K562 (cell line): ENCODE results near the gene ZFPM1. TPM values are rescaled to one million over a fixed set of nuclear protein-coding genes. Genes with fewer than 3 reads are reported as not detected.

Experiments
- ATAC-seq: fragments of 200-7000 bp; cut with Tn5 transposase; 3 replicates; pipeline ENCODE4 v1.9.1; 2020; ENCODE audit warnings: moderate library complexity
- BruUV-seq: library from RNA; stranded (reverse); fragments of 400-500 nt; replicated peaks from 2 replicates; lab custom pipeline; 2021; lab: Mats Ljungman, UMichigan
- CTCF ChIA-PET: fragments of 300-600 bp; formaldehyde crosslinking; extraction: SDS; loops from one replicate; lab custom pipeline; 2021; ENCODE audit warnings: low intra/inter-chr PET ratio; lab: Yijun Ruan, JAX
- POLR2A ChIA-PET: fragments of 300-600, 350-650 bp; sonication (Branson Sonifier 250); formaldehyde crosslinking; extraction: SDS; loops from one replicate; lab custom pipeline; 2021; ENCODE audit warnings: antibody characterized with exemption, inconsistent platforms; lab: Yijun Ruan, JAX
- DNase-seq, 4 experiments: peaks; one replicate each; pipeline versions ENCODE4 v3.0.0 to v3.0.0-alpha.2; 2011 to 2018; ENCODE audit warnings: low spot score in 3 of 4, mixed read lengths in 3 of 4; ENCODE audit errors: extremely low read depth in 1 of 4
- FAIRE-seq: peaks from 2 replicates; lab custom pipeline; 2011; peaks lifted over from hg19 to GRCh38; lab: Jason Lieb, UNC
- H2AFZ ChIP-seq: 2 replicates; pipeline ENCODE4 v1.6.0; 2011; ENCODE audit warnings: low read depth, low read length, control low read depth, inconsistent platforms
- H3K27ac ChIP-seq: fragments of 200-600 bp; 3 replicates; pipeline ENCODE4 v1.8.0; 2011; ENCODE audit warnings: low read depth, mild to moderate bottlenecking, control low read depth, inconsistent platforms, low read length, moderate library complexity, mixed read lengths; ENCODE audit errors: extremely low read depth
- H3K27me3 ChIP-seq, 2 experiments: fragments of 300-600 bp in 1 of 2; 2 replicates in 1 of 2; 3 replicates in 1 of 2; pipeline versions ENCODE4 v1.6.0 to v1.8.0; 2011; ENCODE audit warnings: inconsistent platforms in 2 of 2, low read length in 2 of 2, mild to moderate bottlenecking in 1 of 2, mixed read lengths in 1 of 2, moderate library complexity in 1 of 2; ENCODE audit not compliant: control insufficient read depth in 2 of 2, insufficient read depth in 2 of 2
- H3K36me3 ChIP-seq: fragments of 300-600 bp; 3 replicates; pipeline ENCODE4 v1.8.0; 2011; ENCODE audit warnings: mild to moderate bottlenecking, low read length, inconsistent platforms; ENCODE audit not compliant: control insufficient read depth, insufficient read depth
- H3K4me1 ChIP-seq, 2 experiments: fragments of 200-600 bp in 1 of 2; replicated peaks in 1 of 2; 2 replicates in 1 of 2; 3 replicates in 1 of 2; pipeline versions ENCODE4 v1.5.1 to v1.8.0; 2011; ENCODE audit warnings: inconsistent platforms in 2 of 2, low read length in 2 of 2, mild to moderate bottlenecking in 1 of 2, mixed read lengths in 1 of 2, moderate library complexity in 1 of 2; ENCODE audit not compliant: control insufficient read depth in 2 of 2, insufficient read depth in 2 of 2
- H3K4me2 ChIP-seq: 2 replicates; pipeline ENCODE4 v1.6.1; 2011; ENCODE audit warnings: low read length, control low read depth, inconsistent platforms, mixed read lengths; ENCODE audit not compliant: insufficient read depth
- H3K4me3 ChIP-seq: fragments of 200-600 bp; sonication (generic), shearing (Covaris generic); 2 replicates; pipeline ENCODE4 v1.5.1; 2016; ENCODE audit warnings: control low read depth, inconsistent platforms
- H3K79me2 ChIP-seq: fragments of 200-600 bp; 3 replicates; pipeline ENCODE4 v1.8.0; 2011; ENCODE audit warnings: low read length, inconsistent platforms; ENCODE audit not compliant: control insufficient read depth, insufficient read depth
- H3K9ac ChIP-seq, 2 experiments: 2 replicates each; pipeline versions ENCODE4 v1.6.0 to v1.6.1; 2011; ENCODE audit warnings: low read depth in 2 of 2, low read length in 2 of 2, control low read depth in 1 of 2, inconsistent platforms in 1 of 2, mild to moderate bottlenecking in 1 of 2, mixed read lengths in 1 of 2; ENCODE audit not compliant: insufficient read depth in 1 of 2
- H3K9me1 ChIP-seq: one replicate; pipeline ENCODE4 v1.6.0; 2011; ENCODE audit warnings: inconsistent platforms, mild to moderate bottlenecking, low read length, moderate library complexity; ENCODE audit not compliant: control insufficient read depth, insufficient read depth
- H3K9me3 ChIP-seq: replicated peaks from 2 replicates; pipeline ENCODE4 v1.5.1; 2011; ENCODE audit warnings: low read depth, low read length, inconsistent platforms; ENCODE audit not compliant: control insufficient read depth, insufficient read depth
- H4K20me1 ChIP-seq: replicated peaks from 2 replicates; pipeline ENCODE4 v1.6.1; 2011; ENCODE audit warnings: low read length, inconsistent platforms, mixed read lengths; ENCODE audit not compliant: control insufficient read depth, insufficient read depth
- ADNP ChIP-seq: fragments of 200-800 bp; sonication (Bioruptor generic); IDR thresholded peaks from 2 replicates; pipeline ENCODE4 v1.6.1; 2016; ENCODE audit warnings: missing genetic modification characterization, missing compliant biosample characterization
- BCOR ChIP-seq: fragments of 450-650 bp; IDR thresholded peaks from 2 replicates; pipeline ENCODE4 v1.6.1; 2016
- CCNT2 ChIP-seq: IDR thresholded peaks from 2 replicates; pipeline ENCODE4 v1.6.1; 2011; ENCODE audit warnings: borderline replicate concordance, low read depth, mild to moderate bottlenecking, moderate library complexity, mixed read lengths, low read length; ENCODE audit not compliant: insufficient read length; ENCODE audit errors: extremely low read depth
- MYBL2 ChIP-seq, 2 experiments: fragments of 450-650 bp in 1 of 2; sonication (generic) in 1 of 2; formaldehyde crosslinking in 1 of 2; IDR thresholded peaks; 2 replicates each; pipeline versions ENCODE4 v1.6.1 to v1.8.1; 2017 to 2022; ENCODE audit warnings: borderline replicate concordance in 1 of 2, inconsistent platforms in 1 of 2, low read depth in 1 of 2, mild to moderate bottlenecking in 1 of 2, missing genetic modification reagents in 1 of 2, moderate library complexity in 1 of 2
- POLR2G ChIP-seq: fragments of 200-400 bp; formaldehyde crosslinking; IDR thresholded peaks from 2 replicates; pipeline ENCODE4 v1.6.1; 2017; ENCODE audit warnings: low read depth, mild to moderate bottlenecking, antibody characterized with exemption, low read length, moderate library complexity
- RAD51 ChIP-seq: fragments of 450-650 bp; IDR thresholded peaks from 2 replicates; pipeline ENCODE4 v1.7.1; 2016; ENCODE audit warnings: low read depth, mild to moderate bottlenecking, borderline replicate concordance
- RBFOX2 ChIP-seq: fragments of 200-400 bp; formaldehyde crosslinking; IDR thresholded peaks from 2 replicates; pipeline ENCODE4 v1.6.1; 2017; ENCODE audit warnings: low read depth, mild to moderate bottlenecking, low read length, moderate library complexity
- ZKSCAN8 ChIP-seq: fragments of 200-800 bp; sonication (Bioruptor generic); IDR thresholded peaks from 2 replicates; pipeline ENCODE4 v1.6.1; 2016; ENCODE audit warnings: missing genetic modification characterization, missing compliant biosample characterization
- WGBS: fragments of 100-300 bp; shearing (Covaris generic); methylation state at CpG from one replicate; pipeline ENCODE4 v1.1.6; 2016; ENCODE audit warnings: low coverage, mixed read lengths; ENCODE audit not compliant: insufficient coverage; ENCODE audit errors: missing lambda C conversion rate; 5-methylcytosine and 5-hydroxymethylcytosine counted together
- in situ Hi-C: fragments of 300-500 bp; cut with MboI; formaldehyde crosslinking; loops from 4 replicates; pipeline ENCODE4 v1.15.0; 2018; ENCODE audit warnings: inconsistent platforms, mixed read lengths
- intact Hi-C: fragments of 100-400 bp; cut with micrococcal nuclease; formaldehyde crosslinking; loops from 2 replicates; pipeline ENCODE4 v1.14.2; 2022
- polyA plus RNA-seq, 8 experiments: library from polyadenylated mRNA; depleted of rRNA in 4 of 8; stranded (reverse) in 5 of 8; unstranded in 3 of 8; fragments of >200 nt; fragmentation: Nextera tagmentation in 2 of 8; fragmentation: Illumina TruSeq in 1 of 8; extraction: Ambion mirVana in 2 of 8; extraction: Trizol in 1 of 8; gene quantifications; 2 replicates each; pipeline versions ENCODE4 v1.2.1 to v1.2.3, GENCODE V29; 2011 to 2014; ENCODE audit warnings: inconsistent platforms in 1 of 8, missing spikeins in 1 of 8
- total RNA-seq, 7 experiments: library from RNA; depleted of rRNA in 6 of 7; stranded (reverse); fragments of >200 nt in 6 of 7; fragmentation: Illumina TruSeq in 2 of 7; extraction: Trizol in 2 of 7; gene quantifications; 2 replicates each; pipeline versions ENCODE4 v1.2.1 to v1.2.3, GENCODE V29; 2011 to 2021; ENCODE audit warnings: low replicate concordance in 1 of 7
- TF ChIP-seq, protein P1 (sequence below): sonication (generic); formaldehyde crosslinking; IDR thresholded peaks from 2 replicates; pipeline ENCODE4 v1.8.0; 2022; ENCODE audit warnings: mild to moderate bottlenecking, missing genetic modification reagents
- TF ChIP-seq, protein P2 (sequence below): sonication (generic); formaldehyde crosslinking; IDR thresholded peaks from 2 replicates; pipeline ENCODE4 v1.8.0; 2022; ENCODE audit warnings: mild to moderate bottlenecking, missing genetic modification reagents
- TF ChIP-seq, protein P3 (sequence below): sonication (generic); formaldehyde crosslinking; IDR thresholded peaks from 2 replicates; pipeline ENCODE4 v1.8.1; 2023; ENCODE audit warnings: mild to moderate bottlenecking, missing genetic modification reagents

Gene ZFPM1
- total and polyA plus RNA-seq, 9 of the 15 experiments (the other 6 are each of a cell fraction or from before 2014, with no cell fraction given): 0.03 to 35.9 (median 1.4) TPM

DNA sequence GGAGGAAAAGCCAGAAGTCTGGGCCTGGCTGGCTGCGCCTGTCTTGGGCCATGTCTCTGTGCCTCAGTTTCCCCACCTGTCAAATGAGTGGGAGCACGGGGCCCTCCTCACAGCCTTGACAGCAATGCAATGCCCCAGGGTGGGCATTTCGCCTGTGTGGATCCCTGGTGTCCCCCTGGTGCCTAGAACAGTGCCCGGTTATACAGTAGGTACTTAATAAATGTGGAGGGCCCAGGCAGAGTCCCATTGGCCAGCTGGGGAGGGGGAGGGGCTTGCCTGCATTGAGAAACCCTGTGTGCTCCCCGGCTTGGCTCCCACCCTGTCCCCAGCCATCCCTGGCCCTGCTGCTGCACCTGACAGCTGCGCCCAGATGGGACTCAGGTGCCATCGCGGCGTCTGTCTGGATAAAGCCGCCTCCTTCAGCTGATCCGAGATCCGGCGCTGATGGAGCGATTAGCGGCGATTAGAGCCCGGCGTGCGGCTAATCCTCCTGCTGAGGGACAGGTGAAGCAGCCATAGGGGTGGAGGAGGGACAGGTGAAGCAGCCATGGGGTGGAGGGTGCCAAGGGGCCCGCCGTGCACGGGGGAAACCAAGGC lies 12.4 kb downstream of the ZFPM1 start:
- ATAC-seq (no peak), DNase-seq (no peak), FAIRE-seq (no peak)
- Histone ChIP-seq H4K20me1 (peaks cover 85% of the 10 kb centered on the region), H3K27ac (peak overlapping the region; percentile 53; the same call in 2 of the 3 replicates), H3K27me3 (no peaks in the 10 kb centered on the region), H3K4me3 (no peak overlapping the region), H3K9me1 (peaks cover 7% of the 10 kb centered on the region), H3K79me2 (peaks cover 97% of the 10 kb centered on the region), H3K9ac (peak overlapping the region in 1 of 2 experiments; percentile 69; a peak in 2 of 4 replicates), H3K36me3 (peaks cover 52% of the 10 kb centered on the region; the same call in 2 of the 3 replicates), H3K4me2 (peak overlapping the region; percentile 6; the same call in 1 of the 2 replicates), H3K9me3 (no peaks in the 10 kb centered on the region), H3K4me1 (peaks cover 85 to 99% of the 10 kb centered on the region in 2 experiments), H2AFZ (no peak overlapping the region)
- 85% methylated on average over 21 of the region's 22 CpGs for WGBS
- ChIA-PET POLR2A (interaction anchor here (0.7 to 1.3 kb wide), 3 partner anchors 13 to 67 kb away, joined by 3 to 4 read pairs (median 3); no protein-coding TSS in a partner anchor), CTCF (no interaction called here)
- intact Hi-C loops: no loop called here
- no TSS peak for BruUV-seq
- in situ Hi-C loops: no loop called here
- TF ChIP-seq POLR2G: peak; percentile 45
- TF ChIP-seq, protein P1, sequence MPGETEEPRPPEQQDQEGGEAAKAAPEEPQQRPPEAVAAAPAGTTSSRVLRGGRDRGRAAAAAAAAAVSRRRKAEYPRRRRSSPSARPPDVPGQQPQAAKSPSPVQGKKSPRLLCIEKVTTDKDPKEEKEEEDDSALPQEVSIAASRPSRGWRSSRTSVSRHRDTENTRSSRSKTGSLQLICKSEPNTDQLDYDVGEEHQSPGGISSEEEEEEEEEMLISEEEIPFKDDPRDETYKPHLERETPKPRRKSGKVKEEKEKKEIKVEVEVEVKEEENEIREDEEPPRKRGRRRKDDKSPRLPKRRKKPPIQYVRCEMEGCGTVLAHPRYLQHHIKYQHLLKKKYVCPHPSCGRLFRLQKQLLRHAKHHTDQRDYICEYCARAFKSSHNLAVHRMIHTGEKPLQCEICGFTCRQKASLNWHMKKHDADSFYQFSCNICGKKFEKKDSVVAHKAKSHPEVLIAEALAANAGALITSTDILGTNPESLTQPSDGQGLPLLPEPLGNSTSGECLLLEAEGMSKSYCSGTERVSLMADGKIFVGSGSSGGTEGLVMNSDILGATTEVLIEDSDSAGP (CRISPR knock-in tag): no peak
- 0 out of 2 replicates have a peak, but pooled peaks have one; percentile 18 for TF ChIP-seq ADNP
- TF ChIP-seq ZKSCAN8 (CRISPR knock-in tag): peak; percentile 93
- peak; percentile 11 for TF ChIP-seq CCNT2
- TF ChIP-seq MYBL2 (IDR thresholded peaks at IDR 0.05; ENCODE audit: low read depth): no peak
- no peak for TF ChIP-seq MYBL2 (CRISPR knock-in tag; IDR thresholded peaks at IDR 0.05; ENCODE audit: borderline replicate concordance)
- no peak for TF ChIP-seq RAD51
- TF ChIP-seq BCOR: peak; percentile 82
- TF ChIP-seq, protein P2, sequence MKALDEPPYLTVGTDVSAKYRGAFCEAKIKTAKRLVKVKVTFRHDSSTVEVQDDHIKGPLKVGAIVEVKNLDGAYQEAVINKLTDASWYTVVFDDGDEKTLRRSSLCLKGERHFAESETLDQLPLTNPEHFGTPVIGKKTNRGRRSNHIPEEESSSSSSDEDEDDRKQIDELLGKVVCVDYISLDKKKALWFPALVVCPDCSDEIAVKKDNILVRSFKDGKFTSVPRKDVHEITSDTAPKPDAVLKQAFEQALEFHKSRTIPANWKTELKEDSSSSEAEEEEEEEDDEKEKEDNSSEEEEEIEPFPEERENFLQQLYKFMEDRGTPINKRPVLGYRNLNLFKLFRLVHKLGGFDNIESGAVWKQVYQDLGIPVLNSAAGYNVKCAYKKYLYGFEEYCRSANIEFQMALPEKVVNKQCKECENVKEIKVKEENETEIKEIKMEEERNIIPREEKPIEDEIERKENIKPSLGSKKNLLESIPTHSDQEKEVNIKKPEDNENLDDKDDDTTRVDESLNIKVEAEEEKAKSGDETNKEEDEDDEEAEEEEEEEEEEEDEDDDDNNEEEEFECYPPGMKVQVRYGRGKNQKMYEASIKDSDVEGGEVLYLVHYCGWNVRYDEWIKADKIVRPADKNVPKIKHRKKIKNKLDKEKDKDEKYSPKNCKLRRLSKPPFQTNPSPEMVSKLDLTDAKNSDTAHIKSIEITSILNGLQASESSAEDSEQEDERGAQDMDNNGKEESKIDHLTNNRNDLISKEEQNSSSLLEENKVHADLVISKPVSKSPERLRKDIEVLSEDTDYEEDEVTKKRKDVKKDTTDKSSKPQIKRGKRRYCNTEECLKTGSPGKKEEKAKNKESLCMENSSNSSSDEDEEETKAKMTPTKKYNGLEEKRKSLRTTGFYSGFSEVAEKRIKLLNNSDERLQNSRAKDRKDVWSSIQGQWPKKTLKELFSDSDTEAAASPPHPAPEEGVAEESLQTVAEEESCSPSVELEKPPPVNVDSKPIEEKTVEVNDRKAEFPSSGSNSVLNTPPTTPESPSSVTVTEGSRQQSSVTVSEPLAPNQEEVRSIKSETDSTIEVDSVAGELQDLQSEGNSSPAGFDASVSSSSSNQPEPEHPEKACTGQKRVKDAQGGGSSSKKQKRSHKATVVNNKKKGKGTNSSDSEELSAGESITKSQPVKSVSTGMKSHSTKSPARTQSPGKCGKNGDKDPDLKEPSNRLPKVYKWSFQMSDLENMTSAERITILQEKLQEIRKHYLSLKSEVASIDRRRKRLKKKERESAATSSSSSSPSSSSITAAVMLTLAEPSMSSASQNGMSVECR (CRISPR knock-in tag): no peak
- peak; percentile 11; the same call in 1 of the 2 replicates for TF ChIP-seq RBFOX2
- TF ChIP-seq, protein P3, sequence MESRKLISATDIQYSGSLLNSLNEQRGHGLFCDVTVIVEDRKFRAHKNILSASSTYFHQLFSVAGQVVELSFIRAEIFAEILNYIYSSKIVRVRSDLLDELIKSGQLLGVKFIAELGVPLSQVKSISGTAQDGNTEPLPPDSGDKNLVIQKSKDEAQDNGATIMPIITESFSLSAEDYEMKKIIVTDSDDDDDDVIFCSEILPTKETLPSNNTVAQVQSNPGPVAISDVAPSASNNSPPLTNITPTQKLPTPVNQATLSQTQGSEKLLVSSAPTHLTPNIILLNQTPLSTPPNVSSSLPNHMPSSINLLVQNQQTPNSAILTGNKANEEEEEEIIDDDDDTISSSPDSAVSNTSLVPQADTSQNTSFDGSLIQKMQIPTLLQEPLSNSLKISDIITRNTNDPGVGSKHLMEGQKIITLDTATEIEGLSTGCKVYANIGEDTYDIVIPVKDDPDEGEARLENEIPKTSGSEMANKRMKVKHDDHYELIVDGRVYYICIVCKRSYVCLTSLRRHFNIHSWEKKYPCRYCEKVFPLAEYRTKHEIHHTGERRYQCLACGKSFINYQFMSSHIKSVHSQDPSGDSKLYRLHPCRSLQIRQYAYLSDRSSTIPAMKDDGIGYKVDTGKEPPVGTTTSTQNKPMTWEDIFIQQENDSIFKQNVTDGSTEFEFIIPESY (CRISPR knock-in tag): peak; percentile 80
